ENCODE data around the gene PRXL2B.
A peak's percentile ranks its signal among the peaks of the same experiment; 100 is the strongest.
"Not testable (repeated sequence)": the region's sequence is repeated elsewhere in the genome, so short reads cannot be mapped to it uniquely, and the experiment has no call there.

The PRXL2B gene

GRCh38 chr1:2586154-2587070 lies at the start of gene PRXL2B:
TSS of gene PRXL2B (plus strand) at chr1:2586777. CDS start at chr1:2586886, 109 bp downstream.
- peak; percentile 84 for DNase-seq

GRCh38 chr1:2537784-2538115 lies 48.8 kb upstream of the PRXL2B start:
- DNase-seq, result no peak

- DNase-seq, result no peak
Observed at GRCh38 chr1:2538376-2538775, 48.2 kb upstream of the PRXL2B start.

GRCh38 chr1:2538872-2539271 lies 47.7 kb upstream of the PRXL2B start:
- DNase-seq, result no peak

- no peak for DNase-seq
Observed at GRCh38 chr1:2539312-2539907, 47.2 kb upstream of the PRXL2B start.

- no peak for DNase-seq
Observed at GRCh38 chr1:2540816-2541492, 45.6 kb upstream of the PRXL2B start.

GRCh38 chr1:2541619-2542245 lies 44.8 kb upstream of the PRXL2B start:
- no peak for DNase-seq

GRCh38 chr1:2542246-2542915 lies 44.2 kb upstream of the PRXL2B start:
- no peak for DNase-seq

GRCh38 chr1:2543543-2544092 lies 43.0 kb upstream of the PRXL2B start:
- DNase-seq, result no peak

- no peak for DNase-seq
Observed at GRCh38 chr1:2544093-2544874, 42.3 kb upstream of the PRXL2B start.

- DNase-seq, result no peak
Observed at GRCh38 chr1:2544875-2545640, 41.5 kb upstream of the PRXL2B start.

GRCh38 chr1:2545754-2546514 lies 40.6 kb upstream of the PRXL2B start:
- DNase-seq, result peak; percentile 33

- DNase-seq, result peak; percentile 46
Observed at GRCh38 chr1:2546515-2547209, 39.9 kb upstream of the PRXL2B start.

- no peak for DNase-seq
Observed at GRCh38 chr1:2547210-2548067, 39.1 kb upstream of the PRXL2B start.

GRCh38 chr1:2548068-2548589 lies 38.4 kb upstream of the PRXL2B start:
- peak; percentile 43 for DNase-seq

GRCh38 chr1:2549367-2550029 lies 37.1 kb upstream of the PRXL2B start:
- not testable (repeated sequence) for DNase-seq

GRCh38 chr1:2550309-2550861 lies 36.2 kb upstream of the PRXL2B start:
- DNase-seq, result not testable (repeated sequence)

Measured in NCI-H1417 treated with DMSO at 0.1 percent for 48 hours (cell line).